Peyer's patch (tissue), 4 donors: ENCODE measurements around the gene PAXIP1.

Experiments
- POLR2A ChIP-seq, 2 donors: fragments of 450-650 bp; IDR thresholded peaks; one replicate each; pipeline ENCODE4 v1.5.1; 2017; ENCODE audit warnings: antibody characterized with exemption in 2 of 2, mild to moderate bottlenecking in 2 of 2, moderate library complexity in 2 of 2
- TF ChIP-seq, protein P1 (sequence below), 6 experiments: fragments of 450-650 bp in 4 of 6; fragments of 200-600 bp in 2 of 6; sonication (generic) in 1 of 6; IDR thresholded peaks; one replicate each; pipeline ENCODE4 v1.5.1; 2017 to 2019; ENCODE audit warnings: antibody characterized with exemption in 6 of 6, mild to moderate bottlenecking in 3 of 6, moderate library complexity in 1 of 6

DNA sequence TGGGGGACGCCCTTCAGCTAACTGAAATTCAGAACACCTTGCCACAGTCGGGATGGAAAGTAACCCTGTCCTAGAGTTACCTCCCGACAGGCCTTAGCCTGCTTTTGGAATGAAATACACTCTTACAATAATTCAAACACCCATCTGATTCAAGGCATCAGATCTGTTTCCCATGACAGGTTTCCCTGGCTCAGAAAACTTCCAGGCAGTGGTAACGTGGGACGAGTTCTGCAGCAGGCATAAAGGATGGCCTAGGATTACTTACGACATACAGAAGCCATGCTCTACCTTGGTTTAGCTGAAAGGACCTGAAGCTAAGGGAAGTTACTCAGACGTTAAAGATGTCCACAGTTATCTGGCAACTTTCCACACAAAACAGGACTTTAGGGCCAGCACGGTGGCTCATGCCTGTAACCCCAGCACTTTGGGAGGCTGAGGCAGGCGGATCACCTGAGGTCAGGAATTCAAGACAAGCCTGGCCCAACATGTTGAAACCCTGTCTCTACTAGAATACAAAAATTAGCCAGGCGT, 5.0 kb downstream of the PAXIP1 start:
- TF ChIP-seq POLR2A (IDR thresholded peaks at IDR 0.05) = no peak
- TF ChIP-seq, protein P1, sequence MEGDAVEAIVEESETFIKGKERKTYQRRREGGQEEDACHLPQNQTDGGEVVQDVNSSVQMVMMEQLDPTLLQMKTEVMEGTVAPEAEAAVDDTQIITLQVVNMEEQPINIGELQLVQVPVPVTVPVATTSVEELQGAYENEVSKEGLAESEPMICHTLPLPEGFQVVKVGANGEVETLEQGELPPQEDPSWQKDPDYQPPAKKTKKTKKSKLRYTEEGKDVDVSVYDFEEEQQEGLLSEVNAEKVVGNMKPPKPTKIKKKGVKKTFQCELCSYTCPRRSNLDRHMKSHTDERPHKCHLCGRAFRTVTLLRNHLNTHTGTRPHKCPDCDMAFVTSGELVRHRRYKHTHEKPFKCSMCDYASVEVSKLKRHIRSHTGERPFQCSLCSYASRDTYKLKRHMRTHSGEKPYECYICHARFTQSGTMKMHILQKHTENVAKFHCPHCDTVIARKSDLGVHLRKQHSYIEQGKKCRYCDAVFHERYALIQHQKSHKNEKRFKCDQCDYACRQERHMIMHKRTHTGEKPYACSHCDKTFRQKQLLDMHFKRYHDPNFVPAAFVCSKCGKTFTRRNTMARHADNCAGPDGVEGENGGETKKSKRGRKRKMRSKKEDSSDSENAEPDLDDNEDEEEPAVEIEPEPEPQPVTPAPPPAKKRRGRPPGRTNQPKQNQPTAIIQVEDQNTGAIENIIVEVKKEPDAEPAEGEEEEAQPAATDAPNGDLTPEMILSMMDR (IDR thresholded peaks at IDR 0.05) = no peak
